ENCODE measurements around the gene PKLR.

PKLR gene

DNA sequence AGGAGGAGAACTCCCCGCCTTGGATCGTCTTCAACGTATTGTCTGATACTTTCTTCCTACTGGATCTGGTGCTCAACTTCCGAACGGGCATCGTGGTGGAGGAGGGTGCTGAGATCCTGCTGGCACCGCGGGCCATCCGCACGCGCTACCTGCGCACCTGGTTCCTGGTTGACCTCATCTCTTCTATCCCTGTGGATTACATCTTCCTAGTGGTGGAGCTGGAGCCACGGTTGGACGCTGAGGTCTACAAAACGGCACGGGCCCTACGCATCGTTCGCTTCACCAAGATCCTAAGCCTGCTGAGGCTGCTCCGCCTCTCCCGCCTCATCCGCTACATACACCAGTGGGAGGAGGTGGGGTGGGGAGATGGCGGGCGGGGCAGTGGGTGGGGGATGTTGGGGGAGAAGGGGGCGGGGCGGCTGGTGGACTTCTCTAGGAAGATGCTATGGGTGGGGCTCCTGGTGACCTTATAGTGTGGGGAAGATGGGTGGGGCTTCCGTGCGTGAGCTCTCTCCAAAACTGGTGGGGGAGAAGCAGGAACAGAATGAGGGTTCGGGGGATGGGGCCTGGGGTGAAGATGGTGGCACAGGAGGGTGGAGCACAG, 18.6 kb downstream of the PKLR start:
- DNase-seq: no peak

DNA sequence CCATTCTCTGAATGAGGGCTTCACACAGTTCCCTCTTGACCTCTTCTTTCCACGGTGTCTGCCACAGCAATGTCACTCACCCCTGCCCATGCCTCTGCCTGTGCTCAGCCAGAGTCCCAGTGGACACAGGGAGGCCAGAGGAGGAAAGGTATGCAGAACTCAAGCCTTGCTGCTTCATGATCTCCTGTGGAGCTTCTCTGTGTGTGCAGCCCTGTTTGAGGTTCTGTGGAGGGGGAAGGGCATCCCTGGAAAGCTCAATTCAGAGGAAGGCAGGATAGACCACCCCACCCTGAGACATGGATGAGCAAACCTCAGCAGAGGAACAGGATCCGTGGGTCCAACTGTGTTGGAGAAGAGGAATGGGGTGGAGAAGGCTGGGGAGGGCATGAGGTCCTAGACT, 22.0 kb downstream of the PKLR start:
- no peak for DNase-seq

DNA sequence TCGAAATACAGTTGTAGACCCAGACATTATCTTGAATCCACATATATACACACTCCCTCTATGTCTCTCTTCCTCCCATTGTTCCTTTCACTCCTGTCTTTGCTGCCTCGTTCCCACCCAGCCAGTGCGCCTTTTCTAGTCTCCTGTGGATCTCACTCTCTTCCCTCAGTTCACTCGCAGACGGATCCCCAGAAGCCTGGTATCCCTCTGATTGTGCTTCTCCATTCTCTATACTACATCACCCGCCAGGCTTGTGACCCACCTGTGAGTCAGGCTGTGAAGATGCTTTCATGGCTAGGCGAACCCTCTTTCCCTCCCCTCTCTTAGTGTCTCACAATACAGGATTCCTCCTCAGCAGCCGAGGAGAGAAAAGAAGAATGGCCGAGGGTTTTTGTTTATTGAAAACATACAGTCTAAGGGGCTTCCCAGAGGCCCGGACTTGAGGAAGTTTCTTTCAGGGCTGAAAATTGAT, 22.5 kb downstream of the PKLR start:
- DNase-seq: no peak

GRCh38 chr1:155277902-155278688, 23.1 kb downstream of the PKLR start:
- peak; percentile 96 for DNase-seq

- DNase-seq: peak; percentile 100
Measured at GRCh38 chr1:155277070-155277901, 24.0 kb downstream of the PKLR start, which contains the start of gene HCN3. HCN3 (plus strand) TSS chr1:155277463; CDS start chr1:155277591, 128 bp downstream.

DNA sequence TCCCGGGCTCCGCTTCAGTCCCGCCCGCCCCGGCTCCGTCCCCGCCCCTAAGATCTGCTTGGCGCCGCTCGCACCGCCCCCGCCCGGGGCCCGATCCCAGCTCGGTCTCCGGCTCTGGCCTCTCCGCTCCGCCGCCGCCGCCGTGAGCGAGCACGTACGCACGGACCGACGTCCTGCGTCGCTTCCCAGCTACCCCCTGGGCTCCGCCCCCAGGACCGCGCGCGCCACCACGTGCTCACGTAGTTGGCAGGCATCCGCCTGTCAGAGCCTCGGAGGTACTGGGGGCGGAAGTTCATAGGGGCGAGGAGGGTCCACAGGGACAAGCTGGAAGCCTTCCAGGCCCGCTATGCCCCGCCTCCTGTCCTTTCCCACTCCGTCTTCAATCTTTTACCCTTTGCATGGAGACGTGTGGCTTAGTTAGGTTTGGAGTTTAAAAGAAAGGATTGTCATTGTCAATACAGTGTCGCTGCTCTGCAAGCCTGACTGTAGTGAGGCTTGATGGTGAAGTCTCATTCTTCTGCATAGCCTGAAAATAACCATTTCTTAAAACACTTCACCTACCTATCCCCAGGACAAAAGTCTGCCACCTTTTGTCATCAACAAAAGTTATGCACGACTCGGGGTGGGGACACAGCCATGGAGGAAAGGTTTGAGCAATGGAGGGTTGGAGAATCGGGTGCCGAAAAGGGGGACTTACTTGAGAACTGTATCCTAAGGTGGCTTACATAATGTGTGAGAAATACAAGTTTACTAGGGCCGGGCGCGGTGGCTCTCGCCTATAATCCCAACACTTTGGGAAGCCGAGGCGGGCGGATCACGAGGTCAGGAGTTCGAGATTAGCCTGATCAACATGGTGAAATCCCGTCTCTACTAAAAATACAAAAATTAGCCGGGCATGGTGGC, 27.6 kb downstream of the PKLR start, which contains the start of gene CLK2:
CLK2 (minus strand) TSS at position 162 of the 903 bp plus-strand sequence. CDS start 2,527 bp downstream, outside the sequence.
- peak; percentile 99 for DNase-seq

DNA sequence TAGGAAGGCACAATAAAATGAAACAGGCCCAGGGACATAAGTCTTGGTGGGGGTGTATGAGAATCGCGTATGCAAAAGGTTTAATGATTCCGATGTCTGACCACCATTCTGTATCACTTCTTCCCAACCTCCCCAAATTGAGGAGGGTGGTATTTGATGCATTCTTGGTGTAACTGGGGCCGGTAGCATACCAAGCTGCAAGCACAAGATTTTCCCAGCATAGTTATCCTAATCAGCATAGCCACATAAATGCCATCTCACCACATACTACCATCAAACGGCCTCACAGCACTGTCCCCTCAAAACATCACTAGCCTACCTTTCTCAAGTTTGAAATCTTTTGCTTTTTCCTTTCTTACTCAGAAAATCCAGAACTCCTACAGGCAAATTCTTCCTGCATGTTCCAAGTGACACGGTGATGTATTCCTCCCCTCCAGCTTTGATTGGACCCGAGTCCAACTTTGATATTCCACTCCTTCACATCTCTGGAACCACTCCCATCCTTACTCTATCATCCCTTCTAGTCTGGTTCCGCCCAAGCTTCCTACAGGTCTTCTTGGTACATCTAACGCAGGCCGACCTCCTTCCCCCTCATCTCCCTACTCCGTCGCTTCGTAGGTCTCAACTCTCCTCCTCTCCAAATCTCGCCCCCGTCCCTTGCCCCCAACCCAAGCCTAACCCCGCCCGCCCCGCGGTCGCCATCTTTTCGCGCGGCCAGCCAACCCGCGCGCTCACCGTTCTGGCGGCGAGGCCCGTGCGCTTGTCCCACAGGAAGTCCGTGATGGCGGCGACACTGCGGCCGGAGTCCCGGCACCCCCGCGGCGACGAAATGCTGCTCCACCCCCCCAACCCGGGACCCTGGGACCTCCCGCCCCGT, 28.5 kb downstream of the PKLR start:
- DNase-seq: peak; percentile 90

GRCh38 chr1:155269381-155269780, 31.9 kb downstream of the PKLR start:
- no peak for DNase-seq

- DNase-seq: no peak
Measured at GRCh38 chr1:155268630-155269029, 32.6 kb downstream of the PKLR start.

DNA sequence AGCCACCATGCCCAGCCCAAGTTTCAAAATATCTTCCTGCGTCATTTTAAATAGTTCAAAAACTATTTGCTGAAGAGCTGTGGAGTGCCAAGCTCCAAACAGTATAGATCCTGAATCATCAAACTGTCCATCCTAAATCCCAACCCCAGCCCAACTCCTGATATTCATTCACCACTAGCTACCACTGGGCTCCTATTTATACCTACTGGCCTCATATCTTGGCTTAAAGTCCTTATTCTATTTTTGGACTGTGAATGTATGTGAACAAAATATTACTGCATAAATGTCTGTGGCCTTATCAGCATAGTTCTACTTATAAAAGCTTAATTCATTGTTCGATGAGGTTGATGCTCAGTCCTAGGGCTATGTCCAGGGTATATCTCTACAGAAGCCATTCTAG, 33.9 kb downstream of the PKLR start:
- no peak for DNase-seq

- no peak for DNase-seq
Measured at GRCh38 chr1:155266553-155266952, 34.7 kb downstream of the PKLR start.

DNA sequence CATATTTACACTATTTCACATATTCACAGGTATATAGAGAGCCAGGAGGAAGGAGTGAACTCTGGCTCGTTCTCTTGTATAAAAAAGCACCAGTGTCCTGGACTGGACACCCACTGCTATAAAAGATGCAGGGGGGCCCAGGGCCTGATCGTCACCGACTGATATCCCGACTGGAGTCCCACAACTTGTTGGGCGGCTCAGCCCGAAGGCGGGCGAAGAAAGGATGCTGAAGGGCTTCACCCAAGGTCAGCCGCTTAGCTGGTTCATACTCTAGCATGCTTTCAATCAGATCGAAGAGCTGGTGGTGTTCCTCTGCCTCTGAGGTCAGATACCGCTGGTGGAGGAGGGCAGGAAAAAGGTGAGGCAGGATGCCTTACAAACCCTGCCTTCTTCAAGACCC, 38.2 kb downstream of the PKLR start:
- DNase-seq: no peak

DNA sequence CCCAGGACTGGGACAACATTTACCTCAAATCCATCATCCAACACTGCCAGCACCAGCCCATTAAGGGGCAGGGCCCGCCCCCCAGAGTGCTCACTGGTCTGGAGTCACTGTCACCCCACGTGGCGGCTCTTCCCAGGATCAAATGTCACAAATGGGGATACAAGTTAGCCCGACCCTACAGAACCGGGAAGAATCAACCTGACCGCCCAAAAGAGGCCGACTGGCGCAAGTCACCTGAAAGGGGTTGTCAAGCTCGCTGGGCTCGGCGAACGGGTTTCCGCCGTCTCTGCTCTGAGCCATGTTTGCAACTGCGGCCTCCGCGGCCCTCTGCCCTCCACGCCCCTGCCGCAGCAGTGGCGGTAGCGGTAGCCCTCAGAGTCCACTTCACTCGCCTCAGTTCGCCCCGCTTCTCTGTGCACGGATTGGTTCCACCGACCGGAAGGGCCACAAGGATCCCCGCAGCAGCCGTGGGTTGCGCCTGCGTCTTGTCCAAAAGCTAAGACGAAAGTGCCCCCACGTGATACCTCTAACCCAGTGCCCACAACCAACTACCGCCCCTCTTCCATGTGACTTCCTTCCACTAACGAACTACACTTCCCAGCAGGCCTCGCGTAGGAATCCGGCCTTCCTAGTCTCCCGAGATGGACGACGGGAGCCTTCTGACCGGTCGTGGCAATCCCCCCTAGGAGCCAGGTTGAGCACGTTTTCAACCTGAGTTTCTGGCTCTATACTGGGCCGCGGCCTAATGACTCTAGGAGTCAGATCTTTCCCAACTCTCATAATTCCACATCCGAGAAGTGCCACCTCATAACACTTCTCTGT, 39.2 kb downstream of the PKLR start, which contains the start of gene SCAMP3:
SCAMP3 (minus strand) TSS at position 509 of the 822 bp plus-strand sequence; CDS start at position 300, 209 bp downstream.
- peak; percentile 100 for DNase-seq

DNA sequence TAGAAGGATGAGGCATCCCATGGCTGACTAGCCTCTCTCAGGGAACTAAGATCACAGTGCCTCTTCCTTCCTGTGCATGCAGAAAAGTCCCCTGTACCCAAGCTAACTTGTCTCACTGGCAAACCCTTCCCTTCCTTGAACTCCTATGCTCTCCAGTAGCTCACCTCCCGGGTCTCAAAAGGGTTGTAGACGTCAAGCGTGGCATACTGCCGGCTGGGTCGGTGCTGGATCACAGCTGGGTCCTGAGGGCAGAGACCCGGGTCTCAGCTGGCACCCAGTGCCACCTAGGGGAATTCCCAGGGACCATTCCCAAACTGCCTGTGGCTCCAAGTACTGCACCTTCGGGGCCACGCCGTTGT, 39.8 kb downstream of the PKLR start:
- DNase-seq: no peak

- DNase-seq: no peak
Measured at GRCh38 chr1:155260276-155260675, 41.0 kb downstream of the PKLR start.

- DNase-seq: no peak
Measured at GRCh38 chr1:155256058-155256852, 45.0 kb downstream of the PKLR start.

DNA sequence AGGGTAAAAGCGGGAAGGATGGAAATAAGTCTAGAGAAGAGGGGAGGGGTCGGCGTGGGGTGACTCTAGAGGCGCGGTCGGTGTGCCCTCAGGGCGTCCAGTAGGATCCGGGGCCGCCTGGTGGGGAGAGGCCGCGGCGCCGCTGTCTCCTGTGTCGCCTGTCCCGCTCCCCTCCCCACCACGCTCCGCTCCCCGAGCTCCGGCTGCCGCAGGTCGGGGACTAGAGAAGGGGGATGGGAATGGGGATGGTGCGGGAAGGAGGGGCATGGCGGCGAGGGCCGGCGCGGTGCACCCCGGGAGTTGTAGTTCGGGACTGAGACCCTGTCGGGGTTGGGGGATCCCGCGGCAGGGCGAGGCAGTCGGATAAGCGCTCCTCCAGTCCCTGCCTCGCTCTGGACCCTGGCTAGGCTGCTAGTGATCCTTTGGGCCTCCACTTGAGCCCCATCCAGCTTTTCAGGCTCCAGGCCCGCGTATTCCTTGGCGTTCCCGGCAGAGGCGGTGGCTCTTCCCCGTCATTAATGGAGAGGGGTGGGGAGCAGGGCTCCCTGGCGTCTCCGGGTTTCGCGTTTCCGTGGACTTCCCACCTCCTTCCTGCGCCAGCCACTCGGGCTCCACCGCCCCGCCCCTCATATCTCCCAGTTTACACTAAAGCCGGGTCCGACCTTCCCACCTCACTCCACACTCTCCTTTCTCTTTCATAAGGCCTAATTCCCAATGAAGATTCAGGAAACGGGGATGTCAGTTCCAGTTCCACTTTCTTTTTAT, 45.8 kb downstream of the PKLR start, which contains the start of gene ENTREP3:
ENTREP3 (minus strand) TSS at position 241 of the 765 bp plus-strand sequence. CDS start 606 bp downstream, outside the sequence.
- DNase-seq: peak; percentile 97

- DNase-seq: no peak
Measured at GRCh38 chr1:155254714-155255242, 46.5 kb downstream of the PKLR start.

Data from NCI-H526 treated with DMSO at 0.1 percent for 48 hours (cell line).